ENCODE measurements around the gene ACSS2.
"Not testable (repeated sequence)": the region's sequence is repeated elsewhere in the genome, so short reads cannot be mapped to it uniquely, and the experiment has no call there.

- TF ChIP-seq RAD21 (IDR thresholded peaks at IDR 0.05 in 1 of 2, conservative IDR thresholded peaks at IDR 0.05 in 1 of 2; ENCODE audit: low read depth in 2 of 2, low read length in 2 of 2); ASH2L (IDR thresholded peaks at IDR 0.05; ENCODE audit: low read length); RFX5 (IDR thresholded peaks at IDR 0.05; ENCODE audit: borderline replicate concordance, low read depth, low read length); ATF2 (IDR thresholded peaks at IDR 0.05; ENCODE audit: low read length); CTCF (IDR thresholded peaks at IDR 0.05; ENCODE audit: control extremely low read depth in 1 of 3, insufficient read depth in 1 of 3, low read depth in 1 of 3, low read length in 3 of 3); SP1 (IDR thresholded peaks at IDR 0.05; ENCODE audit: low read depth, low read length); EZH2 (IDR thresholded peaks at IDR 0.05; ENCODE audit: low read depth, low read length, severe bottlenecking); JUND (IDR thresholded peaks at IDR 0.05; ENCODE audit: low read length): not testable (repeated sequence)
Observed at GRCh38 chr20:34880971-34881370, 4.6 kb downstream of the ACSS2 start.
